WTC11 (cell line): Measurements from ENCODE around the gene CASP4. TPM values are rescaled to one million over a fixed set of nuclear protein-coding genes. Genes with fewer than 3 reads are reported as not detected.

Source experiments
- ATAC-seq: fragments of 200-7000 bp; cut with Tn5 transposase; 2 replicates; pipeline ENCODE4 v1.10.0; 2021; ENCODE audit warnings: mild to moderate bottlenecking, moderate library complexity
- CTCF ChIA-PET: fragments of 300-600 bp; sonication (Branson Sonifier 250); formaldehyde crosslinking; loops from one replicate; lab custom pipeline; 2021; ENCODE audit warnings: antibody characterized with exemption; lab: Charles Lee
- POLR2A ChIA-PET: fragments of 350-600 bp; sonication (Branson Sonifier 250); formaldehyde crosslinking; loops from one replicate; lab custom pipeline; 2021; ENCODE audit warnings: antibody characterized with exemption; lab: Charles Lee
- DNase-seq: peaks from one replicate; pipeline ENCODE4 v3.0.0; 2021; ENCODE audit warnings: low spot score
- H3K27ac Mint-ChIP-seq: 2 replicates; pipeline ENCODE4 v1.8.0; 2021; ENCODE audit warnings: mixed read lengths
- H3K27me3 Mint-ChIP-seq: 2 replicates; pipeline ENCODE4 v1.8.0; 2021; ENCODE audit warnings: low read depth, mild to moderate bottlenecking, moderate library complexity, mixed read lengths
- H3K36me3 Mint-ChIP-seq: 2 replicates; pipeline ENCODE4 v1.8.0; 2021; ENCODE audit warnings: mixed read lengths
- H3K4me1 Mint-ChIP-seq: 2 replicates; pipeline ENCODE4 v1.8.0; 2022; ENCODE audit warnings: mixed read lengths
- H3K4me3 Mint-ChIP-seq: 2 replicates; pipeline ENCODE4 v1.8.0; 2021; ENCODE audit warnings: mild to moderate bottlenecking, moderate library complexity, mixed read lengths
- H3K9me3 Mint-ChIP-seq: 2 replicates; pipeline ENCODE4 v1.8.0; 2021; ENCODE audit warnings: mixed read lengths
- AFF4 ChIP-seq: sonication (generic); formaldehyde crosslinking; IDR thresholded peaks from 2 replicates; pipeline ENCODE4 v1.8.1; 2023; ENCODE audit warnings: mild to moderate bottlenecking, missing genetic modification reagents, borderline replicate concordance
- ATF6 ChIP-seq: sonication (generic); formaldehyde crosslinking; IDR thresholded peaks from 2 replicates; pipeline ENCODE4 v1.8.1; 2023; ENCODE audit warnings: mild to moderate bottlenecking, missing genetic modification reagents
- E2F1 ChIP-seq: sonication (generic); formaldehyde crosslinking; IDR thresholded peaks from 2 replicates; pipeline ENCODE4 v1.8.0; 2022; ENCODE audit warnings: mild to moderate bottlenecking, missing genetic modification reagents
- FOXP4 ChIP-seq: sonication (generic); formaldehyde crosslinking; IDR thresholded peaks from 2 replicates; pipeline ENCODE4 v1.8.0; 2022; ENCODE audit warnings: mild to moderate bottlenecking, missing genetic modification reagents
- HMGA2 ChIP-seq: fragments of 250-450 bp; sonication (Bioruptor Pico); IDR thresholded peaks from 2 replicates; pipeline ENCODE4 v1.4.0; 2021; ENCODE audit warnings: mild to moderate bottlenecking, moderate library complexity
- IRF2 ChIP-seq: sonication (generic); formaldehyde crosslinking; IDR thresholded peaks from 2 replicates; pipeline ENCODE4 v1.8.0; 2022; ENCODE audit warnings: low read depth, missing genetic modification reagents, borderline replicate concordance
- SOX15 ChIP-seq: fragments of 250-450 bp; sonication (Bioruptor Pico); IDR thresholded peaks from 2 replicates; pipeline ENCODE4 v1.9.0; 2021; ENCODE audit warnings: mild to moderate bottlenecking
- TEAD1 ChIP-seq: sonication (generic); formaldehyde crosslinking; IDR thresholded peaks from 2 replicates; pipeline ENCODE4 v1.8.0; 2022; ENCODE audit warnings: mild to moderate bottlenecking, missing genetic modification reagents
- ZMAT4 ChIP-seq: fragments of 250-450 bp; sonication (Bioruptor Pico); IDR thresholded peaks from 2 replicates; pipeline ENCODE4 v1.9.0; 2021; ENCODE audit warnings: mild to moderate bottlenecking
- ZNF263 ChIP-seq: sonication (generic); formaldehyde crosslinking; IDR thresholded peaks from 2 replicates; pipeline ENCODE4 v1.8.1; 2022; ENCODE audit warnings: low read depth, mild to moderate bottlenecking, moderate library complexity, missing genetic modification reagents
- ZNF281 ChIP-seq: sonication (generic); formaldehyde crosslinking; IDR thresholded peaks from 2 replicates; pipeline ENCODE4 v1.8.0; 2023; ENCODE audit warnings: mild to moderate bottlenecking, missing genetic modification reagents
- ZNF396 ChIP-seq: fragments of 250-450 bp; sonication (Bioruptor Pico); IDR thresholded peaks from 2 replicates; pipeline ENCODE4 v1.8.0; 2021; ENCODE audit warnings: mild to moderate bottlenecking, moderate library complexity, borderline replicate concordance
- ZNF423 ChIP-seq: fragments of 250-450 bp; sonication (Bioruptor Pico); IDR thresholded peaks from 2 replicates; pipeline ENCODE4 v2.1.2; 2022; ENCODE audit warnings: mild to moderate bottlenecking, moderate library complexity
- total RNA-seq: library from RNA; stranded (reverse); gene quantifications from 3 replicates; pipeline ENCODE4 v1.2.3, GENCODE V29; 2021
- TF ChIP-seq, protein P1 (sequence below): sonication (generic); formaldehyde crosslinking; IDR thresholded peaks from 2 replicates; pipeline ENCODE4 v1.8.1; 2023; ENCODE audit warnings: mild to moderate bottlenecking, missing genetic modification reagents
- TF ChIP-seq, protein P2 (sequence below): sonication (generic); formaldehyde crosslinking; IDR thresholded peaks from 2 replicates; pipeline ENCODE4 v1.8.1; 2023; ENCODE audit warnings: mild to moderate bottlenecking, missing genetic modification reagents, moderate library complexity

CASP4 gene
- total RNA-seq, 1 experiment from 2014 or later, result 0.44 TPM

- no peak for TF ChIP-seq AFF4 (CRISPR knock-in tag)
- no peak for TF ChIP-seq TEAD1 (CRISPR knock-in tag)
- TF ChIP-seq, protein P1, sequence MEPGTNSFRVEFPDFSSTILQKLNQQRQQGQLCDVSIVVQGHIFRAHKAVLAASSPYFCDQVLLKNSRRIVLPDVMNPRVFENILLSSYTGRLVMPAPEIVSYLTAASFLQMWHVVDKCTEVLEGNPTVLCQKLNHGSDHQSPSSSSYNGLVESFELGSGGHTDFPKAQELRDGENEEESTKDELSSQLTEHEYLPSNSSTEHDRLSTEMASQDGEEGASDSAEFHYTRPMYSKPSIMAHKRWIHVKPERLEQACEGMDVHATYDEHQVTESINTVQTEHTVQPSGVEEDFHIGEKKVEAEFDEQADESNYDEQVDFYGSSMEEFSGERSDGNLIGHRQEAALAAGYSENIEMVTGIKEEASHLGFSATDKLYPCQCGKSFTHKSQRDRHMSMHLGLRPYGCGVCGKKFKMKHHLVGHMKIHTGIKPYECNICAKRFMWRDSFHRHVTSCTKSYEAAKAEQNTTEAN (CRISPR knock-in tag), result no peak
- TF ChIP-seq ZNF263 (CRISPR knock-in tag), result no peak
- no peak for TF ChIP-seq ZNF281 (CRISPR knock-in tag)
- no peak for TF ChIP-seq HMGA2 (CRISPR knock-in tag)
- TF ChIP-seq ATF6 (CRISPR knock-in tag), result no peak
- TF ChIP-seq, protein P2, sequence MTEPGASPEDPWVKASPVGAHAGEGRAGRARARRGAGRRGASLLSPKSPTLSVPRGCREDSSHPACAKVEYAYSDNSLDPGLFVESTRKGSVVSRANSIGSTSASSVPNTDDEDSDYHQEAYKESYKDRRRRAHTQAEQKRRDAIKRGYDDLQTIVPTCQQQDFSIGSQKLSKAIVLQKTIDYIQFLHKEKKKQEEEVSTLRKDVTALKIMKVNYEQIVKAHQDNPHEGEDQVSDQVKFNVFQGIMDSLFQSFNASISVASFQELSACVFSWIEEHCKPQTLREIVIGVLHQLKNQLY (CRISPR knock-in tag), result no peak
Observed at GRCh38 chr11:104898685-104899013, 69.7 kb downstream of the CASP4 start (continued).

- no peak for DNase-seq
- H3K4me3 Mint-ChIP-seq, result no peak within 1 kb of the TSS
- ATAC-seq, result no peak
- CTCF ChIA-PET, result interaction anchor here (1.1 kb wide), 1 partner anchor 25 kb away, joined by 3 read pairs; no protein-coding TSS in a partner anchor
- TF ChIP-seq ZNF423 (CRISPR knock-in tag) (no peak), E2F1 (CRISPR knock-in tag) (no peak), FOXP4 (no peak), ZNF396 (no peak), SOX15 (CRISPR knock-in tag) (no peak), ZMAT4 (CRISPR knock-in tag) (no peak), IRF2 (CRISPR knock-in tag) (no peak)
- H3K9me3 Mint-ChIP-seq, result peaks cover 12% of the 10 kb centered on the region
- peaks cover 42% of the 10 kb centered on the region for H3K4me1 Mint-ChIP-seq
- H3K36me3 Mint-ChIP-seq, result 0 out of 2 replicates have a peak, but pooled peaks cover 2% of the 10 kb centered on the region
- POLR2A ChIA-PET, result no interaction called here
- no peak within 1 kb of the TSS for H3K27ac Mint-ChIP-seq
- H3K27me3 Mint-ChIP-seq, result no peaks in the 10 kb centered on the region
Observed at GRCh38 chr11:104897891-104898684, 70.3 kb downstream of the CASP4 start, which contains the start of gene CASP12. Gene CASP12, minus strand, starts transcription at chr11:104898460.
